HL-60 (cell line): ENCODE data around the gene ALDH1L1.

Source experiments
- CTCF ChIP-seq: IDR thresholded peaks from one replicate; pipeline ENCODE4 v1.5.1; 2011; ENCODE audit warnings: low read length, control low read depth, inconsistent platforms; ENCODE audit not compliant: insufficient read depth
- GABPA ChIP-seq: IDR thresholded peaks from 2 replicates; pipeline ENCODE4 v1.6.1; 2012; ENCODE audit warnings: low read depth
- POLR2AphosphoS5 ChIP-seq: IDR thresholded peaks from 2 replicates; pipeline ENCODE4 v1.6.1; 2012; ENCODE audit warnings: low read depth
- REST ChIP-seq: IDR thresholded peaks from 2 replicates; pipeline ENCODE4 v1.6.1; 2012; ENCODE audit warnings: low read depth; ENCODE audit not compliant: insufficient replicate concordance
- SPI1 ChIP-seq: IDR thresholded peaks from 2 replicates; pipeline ENCODE4 v1.6.1; 2012; ENCODE audit warnings: low read depth, mild to moderate bottlenecking, borderline replicate concordance

DNA sequence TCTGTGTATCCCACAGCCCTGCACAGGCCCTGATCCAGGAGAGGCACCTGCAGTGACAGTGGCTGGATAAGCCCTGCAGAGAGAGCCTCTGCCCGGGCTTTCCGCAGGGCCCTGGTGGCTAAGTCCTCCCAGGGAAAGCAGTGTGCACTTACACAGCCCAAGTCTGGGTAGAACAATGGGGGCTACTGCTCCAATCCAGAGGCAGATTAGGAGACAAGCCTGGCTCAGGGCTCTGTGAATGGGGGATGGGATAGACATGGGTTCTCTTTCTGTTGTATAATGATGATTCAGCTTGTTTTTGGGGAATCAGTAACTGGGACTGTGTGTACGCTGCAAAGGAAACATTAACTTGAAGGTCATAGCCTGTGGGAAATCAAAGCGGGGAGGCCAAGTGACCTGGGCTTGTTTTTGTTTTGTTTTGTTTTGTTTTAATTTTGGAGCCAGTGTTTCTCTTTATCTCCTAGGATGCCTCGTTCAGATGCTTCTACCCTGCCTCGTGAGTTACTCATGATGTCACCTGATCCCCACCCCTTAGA lies 4.1 kb upstream of the ALDH1L1 start:
- TF ChIP-seq CTCF (no peak), REST (no peak), POLR2AphosphoS5 (no peak), GABPA (no peak), SPI1 (no peak)
